NCI-H82 treated with DMSO at 0.1 percent for 48 hours (cell line): ENCODE measurements around the gene STX18.
A peak's percentile ranks its signal among the peaks of the same experiment; 100 is the strongest.
"Not testable (repeated sequence)": the region's sequence is repeated elsewhere in the genome, so short reads cannot be mapped to it uniquely, and the experiment has no call there.

Experiments
- DNase-seq: peaks from one replicate; lab custom pipeline; 2025; ENCODE audit not compliant: unreplicated experiment; lab: John Stamatoyannopoulos, UW

STX18 gene

GRCh38 chr4:4422117-4422516 lies 119.7 kb downstream of the STX18 start:
- not testable (repeated sequence) for DNase-seq

GRCh38 chr4:4421356-4421755 lies 120.5 kb downstream of the STX18 start:
- DNase-seq: no peak

GRCh38 chr4:4420421-4420820 lies 121.4 kb downstream of the STX18 start:
- DNase-seq: no peak

GRCh38 chr4:4419896-4420295 lies 122.0 kb downstream of the STX18 start:
- DNase-seq: no peak

GRCh38 chr4:4418676-4419390 lies 123.0 kb downstream of the STX18 start:
- peak; percentile 62 for DNase-seq

- no peak for DNase-seq
These were observed 124.0 kb downstream of the STX18 start for GRCh38 chr4:4417886-4418285.

- DNase-seq: no peak
These were observed 124.9 kb downstream of the STX18 start for GRCh38 chr4:4416981-4417380.

GRCh38 chr4:4415806-4416805 lies 125.7 kb downstream of the STX18 start:
- DNase-seq: no peak

GRCh38 chr4:4415107-4415805 lies 126.6 kb downstream of the STX18 start:
- no peak for DNase-seq

GRCh38 chr4:4413806-4414205 lies 128.0 kb downstream of the STX18 start:
- no peak for DNase-seq

- DNase-seq: no peak
These were observed 128.5 kb downstream of the STX18 start for GRCh38 chr4:4413373-4413725.

GRCh38 chr4:4412641-4413372 lies 129.0 kb downstream of the STX18 start:
- DNase-seq: no peak

- no peak for DNase-seq
These were observed 129.9 kb downstream of the STX18 start for GRCh38 chr4:4411906-4412305.

- DNase-seq: no peak
These were observed 131.6 kb downstream of the STX18 start for GRCh38 chr4:4410271-4410670.

- DNase-seq: no peak
These were observed 132.3 kb downstream of the STX18 start for GRCh38 chr4:4409416-4410115.

- DNase-seq: no peak
These were observed 133.1 kb downstream of the STX18 start for GRCh38 chr4:4408576-4409335.

- DNase-seq: no peak
These were observed 133.7 kb downstream of the STX18 start for GRCh38 chr4:4408132-4408523.

- no peak for DNase-seq
These were observed 134.3 kb downstream of the STX18 start for GRCh38 chr4:4407299-4408131.
